ENCODE measurements around the gene RAP1GAP2. TPM values are rescaled to one million over a fixed set of nuclear protein-coding genes. Genes with fewer than 3 reads are reported as not detected.

The RAP1GAP2 gene
- total RNA-seq, 1 donor: 29.3 TPM

- no peak overlapping the region for H3K4me3 ChIP-seq (ENCODE audit: low read length)
- H3K27me3 ChIP-seq (ENCODE audit: insufficient read depth, low read length): no peaks in the 10 kb centered on the region
- H3K9me3 ChIP-seq (ENCODE audit: low read depth, low read length): no peaks in the 10 kb centered on the region
- no peaks in the 10 kb centered on the region for H3K4me1 ChIP-seq (ENCODE audit: insufficient read depth, low read length)
Observed at GRCh38 chr17:2893422-2893914, 97.2 kb downstream of the RAP1GAP2 start.

- no peaks in the 10 kb centered on the region for H3K27me3 ChIP-seq (ENCODE audit: insufficient read depth, low read length)
Observed at GRCh38 chr17:2894782-2895181, 98.5 kb downstream of the RAP1GAP2 start.

GRCh38 chr17:2897605-2898004 lies 101.4 kb downstream of the RAP1GAP2 start:
- Histone ChIP-seq H3K4me3 (ENCODE audit: low read length) (no peak overlapping the region), H3K4me1 (ENCODE audit: insufficient read depth, low read length) (no peaks in the 10 kb centered on the region), H3K9me3 (ENCODE audit: low read depth, low read length) (no peaks in the 10 kb centered on the region), H3K27me3 (ENCODE audit: insufficient read depth, low read length) (no peaks in the 10 kb centered on the region)

More at GRCh38 chr17:2894782-2895181, 98.5 kb downstream of the RAP1GAP2 start:
- Histone ChIP-seq H3K4me3 (ENCODE audit: low read length) (no peak overlapping the region), H3K9me3 (ENCODE audit: low read depth, low read length) (no peaks in the 10 kb centered on the region), H3K4me1 (ENCODE audit: insufficient read depth, low read length) (no peaks in the 10 kb centered on the region)

GRCh38 chr17:2898255-2898926 lies 102.2 kb downstream of the RAP1GAP2 start:
- Histone ChIP-seq H3K27me3 (ENCODE audit: insufficient read depth, low read length) (no peaks in the 10 kb centered on the region), H3K9me3 (ENCODE audit: low read depth, low read length) (no peaks in the 10 kb centered on the region), H3K4me1 (ENCODE audit: insufficient read depth, low read length) (no peaks in the 10 kb centered on the region), H3K4me3 (ENCODE audit: low read length) (no peak overlapping the region)

- no peak overlapping the region for H3K4me3 ChIP-seq (ENCODE audit: low read length)
- no peaks in the 10 kb centered on the region for H3K27me3 ChIP-seq (ENCODE audit: insufficient read depth, low read length)
- no peaks in the 10 kb centered on the region for H3K9me3 ChIP-seq (ENCODE audit: low read depth, low read length)
- peaks cover 7% of the 10 kb centered on the region for H3K4me1 ChIP-seq (ENCODE audit: insufficient read depth, low read length)
Observed at GRCh38 chr17:2899906-2900305, 103.7 kb downstream of the RAP1GAP2 start.

- no peaks in the 10 kb centered on the region for H3K27me3 ChIP-seq (ENCODE audit: insufficient read depth, low read length)
- no peaks in the 10 kb centered on the region for H3K9me3 ChIP-seq (ENCODE audit: low read depth, low read length)
- H3K4me1 ChIP-seq (ENCODE audit: insufficient read depth, low read length): peaks cover 16% of the 10 kb centered on the region
- no peak overlapping the region for H3K4me3 ChIP-seq (ENCODE audit: low read length)
Observed at GRCh38 chr17:2900842-2901241, 104.6 kb downstream of the RAP1GAP2 start.

GRCh38 chr17:2901582-2901981 lies 105.3 kb downstream of the RAP1GAP2 start:
- peaks cover 16% of the 10 kb centered on the region for H3K4me1 ChIP-seq (ENCODE audit: insufficient read depth, low read length)
- H3K9me3 ChIP-seq (ENCODE audit: low read depth, low read length): no peaks in the 10 kb centered on the region

GRCh38 chr17:2902546-2902945 lies 106.3 kb downstream of the RAP1GAP2 start:
- Histone ChIP-seq H3K9me3 (ENCODE audit: low read depth, low read length) (no peaks in the 10 kb centered on the region), H3K4me3 (ENCODE audit: low read length) (no peak overlapping the region), H3K27me3 (ENCODE audit: insufficient read depth, low read length) (no peaks in the 10 kb centered on the region), H3K4me1 (ENCODE audit: insufficient read depth, low read length) (peaks cover 16% of the 10 kb centered on the region)

More at GRCh38 chr17:2901582-2901981, 105.3 kb downstream of the RAP1GAP2 start:
- Histone ChIP-seq H3K4me3 (ENCODE audit: low read length) (no peak overlapping the region), H3K27me3 (ENCODE audit: insufficient read depth, low read length) (no peaks in the 10 kb centered on the region)

GRCh38 chr17:2903193-2903974 lies 107.1 kb downstream of the RAP1GAP2 start:
- no peaks in the 10 kb centered on the region for H3K27me3 ChIP-seq (ENCODE audit: insufficient read depth, low read length)
- H3K9me3 ChIP-seq (ENCODE audit: low read depth, low read length): no peaks in the 10 kb centered on the region
- H3K4me1 ChIP-seq (ENCODE audit: insufficient read depth, low read length): peaks cover 16% of the 10 kb centered on the region
- H3K4me3 ChIP-seq (ENCODE audit: low read length): no peak overlapping the region

- no peaks in the 10 kb centered on the region for H3K27me3 ChIP-seq (ENCODE audit: insufficient read depth, low read length)
- H3K4me3 ChIP-seq (ENCODE audit: low read length): no peak overlapping the region
- no peaks in the 10 kb centered on the region for H3K9me3 ChIP-seq (ENCODE audit: low read depth, low read length)
- H3K4me1 ChIP-seq (ENCODE audit: insufficient read depth, low read length): peaks cover 16% of the 10 kb centered on the region
Observed at GRCh38 chr17:2904135-2904534, 107.9 kb downstream of the RAP1GAP2 start.

GRCh38 chr17:2905269-2905668 lies 109.0 kb downstream of the RAP1GAP2 start:
- peaks cover 23% of the 10 kb centered on the region for H3K4me1 ChIP-seq (ENCODE audit: insufficient read depth, low read length)

GRCh38 chr17:2905696-2906501 lies 109.7 kb downstream of the RAP1GAP2 start:
- H3K9me3 ChIP-seq (ENCODE audit: low read depth, low read length): no peaks in the 10 kb centered on the region
- H3K4me3 ChIP-seq (ENCODE audit: low read length): no peak overlapping the region
- H3K4me1 ChIP-seq (ENCODE audit: insufficient read depth, low read length): peaks cover 23% of the 10 kb centered on the region
- no peaks in the 10 kb centered on the region for H3K27me3 ChIP-seq (ENCODE audit: insufficient read depth, low read length)

More at GRCh38 chr17:2905269-2905668, 109.0 kb downstream of the RAP1GAP2 start:
- no peak overlapping the region for H3K4me3 ChIP-seq (ENCODE audit: low read length)
- H3K27me3 ChIP-seq (ENCODE audit: insufficient read depth, low read length): no peaks in the 10 kb centered on the region
- H3K9me3 ChIP-seq (ENCODE audit: low read depth, low read length): no peaks in the 10 kb centered on the region

GRCh38 chr17:2906901-2907300 lies 110.7 kb downstream of the RAP1GAP2 start:
- H3K27me3 ChIP-seq (ENCODE audit: insufficient read depth, low read length): no peaks in the 10 kb centered on the region
- no peaks in the 10 kb centered on the region for H3K9me3 ChIP-seq (ENCODE audit: low read depth, low read length)
- no peak overlapping the region for H3K4me3 ChIP-seq (ENCODE audit: low read length)
- H3K4me1 ChIP-seq (ENCODE audit: insufficient read depth, low read length): peaks cover 23% of the 10 kb centered on the region

GRCh38 chr17:2909175-2909845 lies 113.1 kb downstream of the RAP1GAP2 start:
- Histone ChIP-seq H3K4me1 (ENCODE audit: insufficient read depth, low read length) (peaks cover 22% of the 10 kb centered on the region), H3K9me3 (ENCODE audit: low read depth, low read length) (no peaks in the 10 kb centered on the region), H3K27me3 (ENCODE audit: insufficient read depth, low read length) (no peaks in the 10 kb centered on the region), H3K4me3 (ENCODE audit: low read length) (no peak overlapping the region)

Measured in mononuclear cell (primary cell).